Cortex of kidney (tissue), 1 donor: ENCODE results near the gene MUC5B.

ENCODE experiments used
- DNase-seq: peaks from one replicate; lab custom pipeline; 2025; lab: John Stamatoyannopoulos, UW

Gene MUC5B

GRCh38 chr11:1192741-1193325 lies 30.0 kb upstream of the MUC5B start:
- DNase-seq, result no peak

- DNase-seq, result no peak
Measured at GRCh38 chr11:1193326-1194230, 29.3 kb upstream of the MUC5B start.

GRCh38 chr11:1194231-1194976 lies 28.5 kb upstream of the MUC5B start:
- DNase-seq, result no peak

- DNase-seq, result no peak
Measured at GRCh38 chr11:1194977-1195681, 27.7 kb upstream of the MUC5B start.

GRCh38 chr11:1195682-1196515 lies 27.0 kb upstream of the MUC5B start:
- no peak for DNase-seq

GRCh38 chr11:1196516-1197391 lies 26.1 kb upstream of the MUC5B start:
- no peak for DNase-seq

GRCh38 chr11:1197431-1197885 lies 25.4 kb upstream of the MUC5B start:
- no peak for DNase-seq

- DNase-seq, result no peak
Measured at GRCh38 chr11:1197886-1198560, 24.8 kb upstream of the MUC5B start.

GRCh38 chr11:1198561-1199240 lies 24.2 kb upstream of the MUC5B start:
- no peak for DNase-seq

- no peak for DNase-seq
Measured at GRCh38 chr11:1199241-1199750, 23.6 kb upstream of the MUC5B start.

- no peak for DNase-seq
Measured at GRCh38 chr11:1199751-1200610, 22.9 kb upstream of the MUC5B start.

- no peak for DNase-seq
Measured at GRCh38 chr11:1200611-1201191, 22.2 kb upstream of the MUC5B start.

- no peak for DNase-seq
Measured at GRCh38 chr11:1201395-1202153, 21.3 kb upstream of the MUC5B start.

GRCh38 chr11:1202154-1202775 lies 20.6 kb upstream of the MUC5B start:
- DNase-seq, result no peak

GRCh38 chr11:1202776-1203504 lies 19.9 kb upstream of the MUC5B start:
- DNase-seq, result no peak
